Type B pancreatic cell (in vitro differentiated cells): ENCODE measurements around the gene NACC1. TPM values are rescaled to one million over a fixed set of nuclear protein-coding genes. Genes with fewer than 3 reads are reported as not detected.
"Not testable (repeated sequence)": the region's sequence is repeated elsewhere in the genome, so short reads cannot be mapped to it uniquely, and the experiment has no call there.

Source experiments
- DNase-seq: peaks from one replicate; pipeline ENCODE4 v3.0.0; 2021; ENCODE audit warnings: mixed read lengths; ENCODE audit not compliant: unreplicated experiment; ENCODE audit errors: extremely low spot score
- H3K27ac Mint-ChIP-seq: 2 replicates; pipeline ENCODE4 v1.8.0; 2021; ENCODE audit warnings: mild to moderate bottlenecking, mixed read lengths
- H3K27me3 Mint-ChIP-seq: 2 replicates; pipeline ENCODE4 v1.8.0; 2021; ENCODE audit warnings: mixed read lengths
- H3K36me3 Mint-ChIP-seq: 2 replicates; pipeline ENCODE4 v1.8.0; 2021; ENCODE audit warnings: mixed read lengths
- H3K4me1 Mint-ChIP-seq: one replicate; pipeline ENCODE4 v1.8.0; 2021; ENCODE audit warnings: mixed read lengths; ENCODE audit not compliant: unreplicated experiment
- H3K4me3 Mint-ChIP-seq: 2 replicates; pipeline ENCODE4 v1.8.0; 2021; ENCODE audit warnings: mild to moderate bottlenecking, mixed read lengths
- H3K9me3 Mint-ChIP-seq: 2 replicates; pipeline ENCODE4 v1.8.0; 2021; ENCODE audit warnings: mixed read lengths
- CTCF ChIP-seq: fragments of 200-600 bp; sonication (generic); conservative IDR thresholded peaks from 2 replicates; pipeline ENCODE4 v1.5.0; 2021; ENCODE audit warnings: antibody characterized with exemption, mild to moderate bottlenecking
- total RNA-seq: library from RNA; stranded (reverse); gene quantifications from 2 replicates; pipeline ENCODE4 v1.2.1, GENCODE V29; 2021; ENCODE audit warnings: low replicate concordance

The NACC1 gene
- total RNA-seq, 1 donor from 2014 or later = 66.8 TPM

- H3K9me3 Mint-ChIP-seq = no peaks in the 10 kb centered on the region
- H3K4me1 Mint-ChIP-seq = peaks cover 39% of the 10 kb centered on the region
- TF ChIP-seq CTCF = no peak
- peak overlapping the region; percentile 85 for H3K4me3 Mint-ChIP-seq
- H3K36me3 Mint-ChIP-seq = no peaks in the 10 kb centered on the region
- H3K27ac Mint-ChIP-seq = peak overlapping the region; percentile 99
- H3K27me3 Mint-ChIP-seq = no peaks in the 10 kb centered on the region
- no peak for DNase-seq
These were observed 47.3 kb downstream of the NACC1 start for GRCh38 chr19:13165162-13165997.

- DNase-seq, H3K36me3 Mint-ChIP-seq, H3K4me3 Mint-ChIP-seq, H3K9me3 Mint-ChIP-seq, H3K27me3 Mint-ChIP-seq: not testable (repeated sequence)
- peak overlapping the region; percentile 99 for H3K27ac Mint-ChIP-seq
- H3K4me1 Mint-ChIP-seq = peaks cover 39% of the 10 kb centered on the region
These were observed 48.1 kb downstream of the NACC1 start for GRCh38 chr19:13166151-13166550.

GRCh38 chr19:13169769-13170168 lies 51.7 kb downstream of the NACC1 start:
- no peak for DNase-seq
- Mint-ChIP-seq H3K36me3 (no peaks in the 10 kb centered on the region), H3K4me3 (peak overlapping the region; percentile 54), H3K27ac (peak overlapping the region; percentile 93), H3K9me3 (no peaks in the 10 kb centered on the region), H3K4me1 (peaks cover 31% of the 10 kb centered on the region), H3K27me3 (no peaks in the 10 kb centered on the region)
- no peak for TF ChIP-seq CTCF

- no peaks in the 10 kb centered on the region for H3K27me3 Mint-ChIP-seq
- no peaks in the 10 kb centered on the region for H3K9me3 Mint-ChIP-seq
- peaks cover 27% of the 10 kb centered on the region for H3K4me1 Mint-ChIP-seq
- no peaks in the 10 kb centered on the region for H3K36me3 Mint-ChIP-seq
- TF ChIP-seq CTCF = no peak
- no peak for DNase-seq
- peak overlapping the region; percentile 87 for H3K27ac Mint-ChIP-seq
- peak overlapping the region; percentile 40 for H3K4me3 Mint-ChIP-seq
These were observed 53.1 kb downstream of the NACC1 start for GRCh38 chr19:13171146-13171545.

- Mint-ChIP-seq H3K27me3 (no peaks in the 10 kb centered on the region), H3K4me1 (peaks cover 16% of the 10 kb centered on the region), H3K9me3 (no peaks in the 10 kb centered on the region), H3K4me3 (peak overlapping the region; percentile 60), H3K27ac (peak overlapping the region; percentile 84), H3K36me3 (no peaks in the 10 kb centered on the region)
- TF ChIP-seq CTCF = no peak
- DNase-seq = no peak
These were observed 54.5 kb downstream of the NACC1 start for GRCh38 chr19:13172346-13173138.
